ENCODE measurements around the gene CLIP2. TPM values are rescaled to one million over a fixed set of nuclear protein-coding genes. Genes with fewer than 3 reads are reported as not detected.

Gene CLIP2
- total and polyA plus RNA-seq, 2 of the 4 experiments (the other 2 are of a cell fraction) = 18.1 to 20.7 TPM

GRCh38 chr7:74380720-74381119, 91.5 kb downstream of the CLIP2 start:
- Histone ChIP-seq H3K27me3 (ENCODE audit: control insufficient read depth, insufficient read depth, low read length) (no peaks in the 10 kb centered on the region), H3K14ac (replicated peaks; ENCODE audit: low read depth, low read length) (no peak overlapping the region), H3K36me3 (ENCODE audit: control insufficient read depth, insufficient read depth, low read length) (peaks cover 34% of the 10 kb centered on the region), H2BK15ac (ENCODE audit: low read depth, low read length) (no peak overlapping the region), H3K23ac (ENCODE audit: low read depth, low read length) (no peak overlapping the region), H2BK5ac (ENCODE audit: low read depth, low read length, poor library complexity, severe bottlenecking) (no peak overlapping the region), H3K18ac (ENCODE audit: low read depth, low read length) (no peak overlapping the region), H2AK9ac (replicated peaks; ENCODE audit: low read depth, low read length, poor library complexity) (no peak overlapping the region), H3K56ac (ENCODE audit: extremely low read depth, insufficient read depth, low read length) (no peak overlapping the region), H3K27ac (ENCODE audit: insufficient read depth, low read length) (no peak overlapping the region), H4K8ac (ENCODE audit: low read depth in 2 of 2, low read length in 2 of 2) (no peak overlapping the region), H3K79me1 (ENCODE audit: low read depth in 1 of 2, low read length in 2 of 2) (peaks cover 6 to 24% of the 10 kb centered on the region in 2 experiments), H3K4me3 (ENCODE audit: insufficient read depth, low read depth, low read length) (no peak overlapping the region), H3K4me2 (ENCODE audit: low read depth, low read length) (no peak overlapping the region), H3K9ac (ENCODE audit: low read depth, low read length) (no peak overlapping the region), H4K5ac (ENCODE audit: low read depth, low read length) (no peak overlapping the region), H3K9me3 (ENCODE audit: control insufficient read depth, insufficient read depth, low read length) (no peaks in the 10 kb centered on the region), H3K4me1 (ENCODE audit: control insufficient read depth, insufficient read depth, low read length) (peaks cover 1% of the 10 kb centered on the region; the same call in 1 of the 2 replicates), H4K20me1 (ENCODE audit: insufficient read depth, low read length) (no peaks in the 10 kb centered on the region; the same call in none of the 2 replicates), H4K91ac (ENCODE audit: insufficient read depth, low read depth, low read length) (no peak overlapping the region), H3K4ac (ENCODE audit: low read depth, low read length) (no peak overlapping the region), H2AFZ (replicated peaks; ENCODE audit: low read length, poor library complexity) (no peak overlapping the region), H2AK5ac (ENCODE audit: low read depth, low read length) (no peak overlapping the region), H3K9me1 (ENCODE audit: insufficient read depth, low read length) (no peaks in the 10 kb centered on the region), H2BK120ac (ENCODE audit: low read depth, low read length) (no peak overlapping the region), H2BK20ac (ENCODE audit: low read depth, low read length) (no peak overlapping the region)
- dilution Hi-C loops (cut with HindIII; ENCODE audit: low sequenced_read_pairs, unreplicated experiment) (no loop called here), intact Hi-C loops (cut with micrococcal nuclease) (no loop called here), in situ Hi-C loops (cut with MboI; ENCODE audit: low sequenced_read_pairs) (no loop called here)
- WGBS, 2 experiments (ENCODE audit: extremely low coverage in 2 of 2, insufficient read length in 1 of 2) = 80% methylated on average over 1 of the region's 7 CpGs; no CpG with 5 or more reads in 1 of the 2 experiments
- POLR2A ChIA-PET (ENCODE audit: unreplicated experiment) = no interaction called here
- TF ChIP-seq ELK1 (IDR thresholded peaks at IDR 0.05; ENCODE audit: borderline replicate concordance, low read depth, low read length) (no peak), CTCF (conservative IDR thresholded peaks at IDR 0.05; ENCODE audit: low read depth, low read length) (no peak), BHLHE40 (IDR thresholded peaks at IDR 0.05; ENCODE audit: low read depth, low read length) (no peak), MAFK (IDR thresholded peaks at IDR 0.05; ENCODE audit: low read depth, low read length) (no peak), USF2 (IDR thresholded peaks at IDR 0.05; ENCODE audit: low read depth, low read length) (no peak), RCOR1 (IDR thresholded peaks at IDR 0.05; ENCODE audit: insufficient replicate concordance, low read length) (no peak), MXI1 (IDR thresholded peaks at IDR 0.05; ENCODE audit: borderline replicate concordance, low read depth, low read length) (no peak), MAZ (IDR thresholded peaks at IDR 0.05; ENCODE audit: borderline replicate concordance, low read depth, low read length) (no peak), SMC3 (IDR thresholded peaks at IDR 0.05; ENCODE audit: low read depth, low read length) (no peak), FOS (IDR thresholded peaks at IDR 0.05; ENCODE audit: low read depth, low read length) (no peak), CHD1 (IDR thresholded peaks at IDR 0.05; ENCODE audit: low read depth, low read length) (no peak), RAD21 (IDR thresholded peaks at IDR 0.05; ENCODE audit: low read length) (no peak), NFE2L2 (IDR thresholded peaks at IDR 0.05; ENCODE audit: low read depth, low read length) (no peak), RFX5 (IDR thresholded peaks at IDR 0.05; ENCODE audit: low read depth, low read length) (no peak), POLR2A (IDR thresholded peaks at IDR 0.05; ENCODE audit: low read depth, low read length) (no peak), CEBPB (IDR thresholded peaks at IDR 0.05; ENCODE audit: low read depth, low read length) (no peak)
- no TSS peak for BruUV-seq (replicated peaks)
- ATAC-seq (ENCODE audit: low read depth) (no peak), DNase-seq (no peak)
- CTCF ChIA-PET = no interaction called here
